Urothelium cell line (cell line): ENCODE results near the gene CHADL.
"Not testable (repeated sequence)": the region's sequence is repeated elsewhere in the genome, so short reads cannot be mapped to it uniquely, and the experiment has no call there.

ENCODE experiments used
- DNase-seq: peaks from one replicate; pipeline ENCODE4 v3.0.0; 2011; ENCODE audit warnings: low spot score, mixed read lengths
- FAIRE-seq: peaks from 2 replicates; lab custom pipeline; 2011; peaks lifted over from hg19 to GRCh38; lab: Jason Lieb, UNC

Gene CHADL, protein sequence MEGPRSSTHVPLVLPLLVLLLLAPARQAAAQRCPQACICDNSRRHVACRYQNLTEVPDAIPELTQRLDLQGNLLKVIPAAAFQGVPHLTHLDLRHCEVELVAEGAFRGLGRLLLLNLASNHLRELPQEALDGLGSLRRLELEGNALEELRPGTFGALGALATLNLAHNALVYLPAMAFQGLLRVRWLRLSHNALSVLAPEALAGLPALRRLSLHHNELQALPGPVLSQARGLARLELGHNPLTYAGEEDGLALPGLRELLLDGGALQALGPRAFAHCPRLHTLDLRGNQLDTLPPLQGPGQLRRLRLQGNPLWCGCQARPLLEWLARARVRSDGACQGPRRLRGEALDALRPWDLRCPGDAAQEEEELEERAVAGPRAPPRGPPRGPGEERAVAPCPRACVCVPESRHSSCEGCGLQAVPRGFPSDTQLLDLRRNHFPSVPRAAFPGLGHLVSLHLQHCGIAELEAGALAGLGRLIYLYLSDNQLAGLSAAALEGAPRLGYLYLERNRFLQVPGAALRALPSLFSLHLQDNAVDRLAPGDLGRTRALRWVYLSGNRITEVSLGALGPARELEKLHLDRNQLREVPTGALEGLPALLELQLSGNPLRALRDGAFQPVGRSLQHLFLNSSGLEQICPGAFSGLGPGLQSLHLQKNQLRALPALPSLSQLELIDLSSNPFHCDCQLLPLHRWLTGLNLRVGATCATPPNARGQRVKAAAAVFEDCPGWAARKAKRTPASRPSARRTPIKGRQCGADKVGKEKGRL

DNA sequence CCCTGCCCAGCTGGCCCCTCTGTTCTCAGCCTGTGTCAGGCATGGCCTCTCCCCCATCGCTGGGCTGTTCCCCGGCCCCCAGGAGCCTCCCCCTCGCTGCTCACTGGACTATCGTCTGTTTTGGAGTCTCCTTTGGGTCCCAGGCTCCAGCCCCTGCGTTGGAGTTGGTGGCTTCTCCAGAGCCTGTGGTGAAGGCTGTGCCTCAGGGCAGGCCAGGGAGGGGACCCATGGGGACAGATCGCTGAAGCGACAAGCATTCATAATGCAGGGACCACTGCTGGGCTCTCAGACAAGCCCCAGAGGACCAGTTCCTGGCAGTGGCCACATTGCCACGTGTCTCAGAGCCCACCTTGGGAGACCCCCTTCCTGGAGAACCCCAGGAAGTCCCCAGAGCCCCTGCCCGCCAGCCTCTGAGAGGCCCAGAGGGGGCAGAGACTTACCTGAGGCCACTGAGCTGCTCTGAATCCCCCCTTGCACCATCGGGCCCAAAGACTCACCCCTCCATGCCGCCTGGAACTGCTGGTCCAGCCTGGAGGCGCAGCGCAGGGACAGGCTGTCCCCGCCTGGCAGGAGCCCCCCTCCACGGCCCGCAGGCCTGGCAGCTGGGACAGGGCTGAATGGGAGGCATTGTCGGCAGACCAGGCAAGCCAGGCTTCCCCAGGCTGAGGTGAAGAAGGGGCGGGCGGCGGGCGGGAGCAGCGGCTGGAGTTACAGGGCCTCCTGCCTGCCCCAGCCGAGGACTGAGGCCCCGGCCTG, at the start of gene CHADL:
CHADL (minus strand) TSS at position 555 of the 756 bp plus-strand sequence; CDS start at position 505, 50 bp downstream.
- FAIRE-seq (no peak), DNase-seq (no peak)

DNA sequence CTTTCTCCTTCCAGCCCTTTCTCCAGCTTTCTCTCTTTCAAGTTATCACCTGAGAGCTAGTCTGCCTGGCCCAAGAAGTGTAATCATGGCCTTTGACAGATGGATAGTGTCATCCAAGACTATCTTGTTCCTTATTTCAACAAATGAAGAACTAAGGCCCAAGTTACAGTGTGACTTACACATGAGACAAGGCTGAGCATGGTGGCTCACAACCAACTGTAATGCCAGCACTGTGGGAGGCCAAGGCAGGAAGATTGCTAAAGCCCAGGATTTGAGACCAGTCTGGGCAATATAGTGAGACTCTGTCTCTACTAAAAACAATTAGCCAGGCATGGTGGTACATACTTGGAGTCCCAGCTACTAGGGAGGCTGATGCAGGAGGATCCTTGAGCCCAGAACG, 48.9 kb upstream of the CHADL start:
- FAIRE-seq (peak; percentile 5), DNase-seq (no peak)

DNA sequence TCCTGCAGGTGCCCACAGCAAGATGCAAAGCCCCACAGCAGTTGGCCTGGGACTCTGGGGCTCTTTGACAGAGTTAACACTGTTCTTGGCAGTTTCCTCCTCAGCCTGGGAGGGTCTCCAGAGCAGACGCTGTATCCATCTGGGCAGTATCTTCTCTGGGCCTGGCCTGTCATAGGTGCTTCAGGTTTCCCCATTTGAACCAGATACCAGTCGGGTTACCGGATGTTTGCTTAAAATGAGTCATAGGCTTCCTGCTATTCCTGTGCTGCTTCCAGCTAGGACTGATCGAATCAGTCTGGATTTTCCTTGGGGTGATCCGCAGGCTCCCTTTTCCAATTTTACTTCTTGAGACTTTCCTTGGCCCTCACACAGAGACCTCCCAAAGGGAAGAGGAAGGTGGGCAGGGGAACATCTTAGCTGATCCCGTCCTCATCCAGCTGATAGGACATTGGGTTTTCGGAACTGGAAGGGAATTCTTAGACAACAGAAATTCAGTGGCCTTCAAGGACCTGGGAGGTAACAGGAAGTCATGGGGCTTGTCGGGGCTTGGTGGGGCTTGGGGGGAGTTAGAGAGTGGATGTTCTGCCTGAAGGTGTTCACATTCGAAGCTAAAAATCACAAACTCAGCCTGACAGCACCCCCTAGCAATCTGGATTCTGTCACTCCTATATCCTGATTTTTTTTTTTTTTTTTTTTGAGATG, 47.7 kb upstream of the CHADL start:
- FAIRE-seq (no peak), DNase-seq (peak; percentile 74)

DNA sequence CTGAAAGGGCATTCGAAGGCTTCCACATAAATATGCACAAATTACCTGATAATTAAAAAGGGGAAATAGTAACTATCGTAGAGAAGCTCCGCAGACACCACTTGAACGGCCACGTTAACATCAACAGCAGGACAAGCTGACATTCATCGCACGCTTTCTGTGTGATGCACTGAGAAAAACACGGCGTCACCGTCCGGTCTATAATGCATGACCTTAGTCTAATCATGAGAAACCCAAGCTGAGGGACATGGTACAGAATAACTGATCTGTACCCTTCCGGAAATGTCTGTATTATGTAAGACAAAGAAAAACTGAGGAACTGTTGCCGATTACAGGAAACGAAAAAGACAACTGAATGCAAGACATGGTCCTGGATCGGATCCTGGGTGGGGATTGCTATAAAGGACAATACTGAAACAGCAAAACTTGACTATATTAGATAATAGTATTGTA, 45.9 kb upstream of the CHADL start:
- DNase-seq (no peak), FAIRE-seq (no peak)

DNA sequence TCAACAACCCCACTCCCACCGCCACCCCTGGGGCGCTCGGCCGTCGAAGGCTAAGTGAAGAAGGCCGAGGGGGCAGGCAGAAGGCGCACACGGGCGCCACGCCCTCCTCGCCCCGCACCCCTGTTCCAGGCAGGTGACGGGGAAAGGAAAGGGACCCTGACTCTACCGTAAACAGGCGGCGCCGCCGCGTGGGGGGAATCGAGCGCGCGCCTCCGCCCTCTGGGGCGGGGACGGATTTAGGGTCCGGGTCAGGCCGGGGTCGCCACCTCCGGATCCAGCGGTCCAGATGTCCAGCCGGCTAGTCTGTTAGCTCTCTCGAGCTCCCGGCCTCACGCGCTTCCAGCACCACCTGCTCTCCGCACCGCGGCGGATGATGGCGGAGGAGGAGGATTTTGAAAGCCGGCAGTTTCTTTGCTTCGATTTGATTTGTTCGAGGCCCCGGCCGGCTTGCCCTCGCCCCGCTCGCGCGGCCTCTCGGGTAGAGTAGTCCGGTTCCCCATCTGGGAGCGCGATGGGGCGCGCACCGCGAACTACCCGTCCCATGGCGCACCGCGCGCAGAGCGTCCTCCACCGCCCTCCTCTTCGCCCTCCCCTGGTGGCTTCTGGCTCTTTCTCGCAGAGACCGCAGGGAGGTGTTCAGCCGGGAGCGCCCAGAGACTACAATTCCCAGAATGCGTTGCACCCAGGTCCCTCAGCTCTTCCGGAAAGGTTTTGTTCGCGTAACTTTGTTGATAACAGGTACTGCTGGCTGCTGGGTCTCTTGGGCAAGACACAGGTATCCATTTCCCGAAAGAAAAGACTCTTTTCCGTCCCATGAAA, 45.3 kb upstream of the CHADL start, which contains the start of gene RANGAP1:
RANGAP1 (minus strand) TSS at position 368 of the 819 bp plus-strand sequence. CDS start 5,143 bp downstream, outside the sequence.
- peak; percentile 52 for FAIRE-seq
- DNase-seq: peak; percentile 98

DNA sequence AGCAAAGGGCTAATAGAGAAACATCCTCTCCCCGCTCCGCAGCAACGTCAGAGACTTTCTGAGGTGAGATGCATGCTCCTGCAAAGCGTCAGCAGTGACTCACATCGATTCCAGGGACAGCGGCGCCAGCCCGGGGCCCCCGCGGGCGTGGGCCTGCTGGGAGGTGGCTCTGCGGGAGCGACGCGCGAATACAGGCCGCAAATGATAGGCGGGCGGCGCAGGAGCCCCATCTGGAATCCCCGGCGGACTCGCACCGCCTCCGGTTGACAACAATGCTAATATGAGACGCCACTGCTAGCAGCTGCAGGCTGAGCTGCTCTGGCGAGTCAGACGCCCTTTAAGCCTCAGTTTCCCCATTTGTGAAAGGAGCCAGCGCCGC, 44.7 kb upstream of the CHADL start:
- FAIRE-seq (no peak), DNase-seq (peak; percentile 81)

DNA sequence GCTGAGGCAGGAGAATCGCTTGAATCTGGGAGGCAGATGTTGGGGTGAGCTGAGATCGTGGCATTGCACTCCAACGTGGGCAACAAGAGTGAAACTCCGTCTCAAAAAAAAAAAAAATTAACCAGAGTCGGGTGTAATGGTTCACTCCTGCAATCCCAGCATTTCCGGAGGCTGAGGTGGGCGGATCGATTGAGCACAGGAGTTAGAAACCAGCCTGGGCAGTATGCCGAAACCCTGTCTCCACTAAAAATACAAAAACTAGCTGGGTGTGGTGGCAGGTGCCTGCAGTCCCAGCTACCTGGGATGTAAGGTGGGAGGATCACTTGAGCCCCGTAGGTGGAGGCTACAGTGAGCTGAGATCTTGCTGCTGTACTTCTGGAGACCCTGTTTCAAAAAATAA, 43.7 kb upstream of the CHADL start:
- DNase-seq: no peak
- FAIRE-seq: no peak

DNA sequence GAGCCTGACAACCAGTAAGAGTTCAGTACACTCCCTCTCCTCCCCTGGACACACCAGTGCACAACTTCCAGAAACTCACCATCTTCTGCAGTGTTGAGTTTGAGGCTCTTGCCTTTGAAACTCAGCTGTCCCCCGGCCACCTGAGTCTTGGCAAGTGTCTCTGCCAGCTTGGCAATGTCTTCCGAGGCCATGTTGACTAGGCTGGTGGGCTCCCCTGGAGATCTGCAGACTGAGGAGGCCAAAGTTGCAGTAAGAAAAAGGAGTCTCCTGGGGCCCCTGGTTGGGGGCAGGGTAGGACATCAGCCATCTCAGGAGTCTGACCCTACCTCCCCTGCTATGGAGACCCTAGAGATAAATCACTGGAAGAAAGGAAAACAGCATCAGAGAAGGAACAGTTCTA, 40.1 kb upstream of the CHADL start:
- no peak for FAIRE-seq
- no peak for DNase-seq

DNA sequence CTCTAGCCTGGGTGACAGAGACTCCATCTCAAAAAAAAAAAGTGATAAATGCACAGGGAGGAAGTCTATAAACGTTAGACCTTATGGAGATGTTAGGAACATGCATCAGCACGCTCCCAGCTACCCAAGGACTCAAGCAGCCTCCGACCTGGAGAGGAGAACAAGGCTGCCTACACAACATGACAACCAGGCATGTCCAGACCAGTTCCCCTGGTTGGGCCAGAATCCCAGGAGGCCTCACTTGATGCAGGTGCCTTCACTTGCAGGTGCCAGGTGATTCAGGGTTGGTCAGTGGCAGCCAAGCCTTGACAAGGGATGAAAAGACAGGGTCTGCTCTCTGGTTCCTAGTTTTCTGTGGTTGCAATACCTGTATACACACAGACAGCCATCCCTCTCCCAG, 39.3 kb upstream of the CHADL start:
- FAIRE-seq: no peak

DNA sequence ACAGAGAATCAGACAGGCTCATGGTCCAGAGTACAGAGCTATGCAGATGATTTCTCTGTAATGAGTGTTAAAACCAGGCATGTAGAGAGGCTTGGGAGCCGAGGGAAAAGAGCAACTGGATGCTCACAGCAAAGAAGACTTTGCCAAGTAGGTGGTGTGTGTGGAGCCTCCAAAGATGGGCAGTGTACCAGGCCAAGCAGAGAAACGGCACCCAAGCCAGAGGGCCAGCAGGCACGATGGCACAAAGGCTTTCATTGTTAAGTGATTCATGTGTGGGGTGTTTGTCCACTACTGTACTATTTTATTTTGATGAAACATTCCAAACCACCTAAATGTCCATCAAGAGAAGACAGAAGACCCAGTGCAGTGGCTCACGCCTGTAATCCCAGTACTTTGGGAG, 34.1 kb upstream of the CHADL start:
- DNase-seq (no peak), FAIRE-seq (no peak)

More for the DNA sequence above, 39.3 kb upstream of the CHADL start:
- no peak for DNase-seq

DNA sequence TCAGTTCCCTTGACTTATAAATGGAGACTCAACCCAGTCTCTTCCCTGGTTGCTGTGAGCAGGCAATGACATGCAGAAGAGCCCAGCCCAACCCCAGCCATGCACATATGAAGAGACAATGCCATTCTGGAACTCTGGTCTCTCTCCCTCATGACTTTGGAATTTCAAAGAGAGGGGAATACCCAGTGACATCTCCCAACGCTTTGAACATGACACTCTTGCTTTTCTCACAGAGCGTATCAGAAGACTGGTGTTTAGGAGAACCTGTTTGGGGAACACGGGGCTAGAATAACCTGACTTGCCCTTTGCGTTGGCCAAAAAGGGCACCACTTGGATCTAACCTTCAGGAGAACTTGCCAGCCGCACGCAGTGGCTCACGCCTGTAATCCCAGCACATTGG, 32.4 kb upstream of the CHADL start:
- FAIRE-seq: no peak
- DNase-seq: no peak

DNA sequence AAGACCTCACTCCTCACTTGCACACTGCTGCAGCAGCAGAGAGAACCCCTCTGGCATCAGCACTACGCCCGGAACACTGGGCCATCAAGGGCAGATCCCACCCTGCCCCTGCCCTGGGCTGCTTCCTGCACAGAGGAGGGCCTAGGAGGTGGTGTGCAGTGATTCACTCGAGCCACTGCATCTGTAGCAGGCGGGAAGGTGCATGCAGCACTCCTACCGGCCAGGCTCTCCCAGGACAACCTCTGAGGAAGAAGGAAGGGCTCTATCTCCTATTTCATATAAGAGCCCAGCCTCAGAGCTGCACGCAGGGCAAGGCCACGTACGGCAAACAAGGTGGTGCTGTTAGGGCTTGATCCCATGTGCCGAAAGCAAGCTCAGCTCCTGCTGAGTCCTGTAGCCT, 31.1 kb upstream of the CHADL start:
- DNase-seq: no peak
- no peak for FAIRE-seq

DNA sequence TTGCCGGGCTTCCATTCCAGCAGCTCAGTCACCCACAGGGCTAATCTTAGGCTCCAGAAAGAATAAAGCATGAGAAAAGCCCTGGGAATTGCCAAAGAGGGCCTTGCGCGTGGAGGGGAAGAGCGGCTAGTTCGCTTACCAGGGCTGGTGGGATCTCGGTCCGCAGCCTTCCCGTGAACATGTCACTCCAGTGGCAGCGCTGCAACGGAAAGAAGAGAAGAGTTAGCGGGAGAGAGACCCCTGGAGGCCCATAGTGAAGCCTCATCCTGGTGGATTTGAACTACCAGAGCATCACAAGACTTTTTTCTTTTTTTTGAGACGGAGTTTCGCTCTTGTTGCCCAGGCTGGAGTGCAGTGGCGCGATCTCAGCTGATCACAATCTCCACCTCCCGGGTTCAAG, 27.2 kb upstream of the CHADL start:
- FAIRE-seq: no peak

DNA sequence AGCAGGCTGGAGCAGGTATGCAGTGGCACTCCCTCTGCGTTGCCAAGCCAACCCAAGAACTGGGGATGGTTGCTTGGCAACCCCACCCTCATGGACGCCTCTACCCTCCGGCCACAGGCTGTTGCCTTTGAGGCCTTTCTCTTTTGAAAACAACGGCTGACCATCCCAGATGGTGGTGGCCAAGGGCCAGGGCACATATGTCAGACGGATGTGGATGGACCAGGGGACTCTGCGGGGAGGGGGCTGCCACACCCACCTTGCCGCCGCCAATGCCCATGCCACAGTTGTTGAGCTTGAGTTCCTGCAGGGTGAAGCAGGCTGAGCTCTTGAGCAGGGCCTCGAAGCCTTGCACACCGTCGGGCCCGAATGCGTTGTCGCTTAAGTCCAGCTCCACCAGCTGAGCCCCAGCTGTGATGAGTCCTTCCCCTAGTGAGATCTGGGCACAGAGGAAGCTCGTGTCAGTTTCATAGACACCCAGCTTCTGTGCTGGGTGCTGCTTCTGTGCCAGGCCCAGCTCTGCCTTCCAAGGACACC, 23.7 kb upstream of the CHADL start:
- FAIRE-seq (no peak), DNase-seq (no peak)

More for the DNA sequence above, 27.2 kb upstream of the CHADL start:
- no peak for DNase-seq

DNA sequence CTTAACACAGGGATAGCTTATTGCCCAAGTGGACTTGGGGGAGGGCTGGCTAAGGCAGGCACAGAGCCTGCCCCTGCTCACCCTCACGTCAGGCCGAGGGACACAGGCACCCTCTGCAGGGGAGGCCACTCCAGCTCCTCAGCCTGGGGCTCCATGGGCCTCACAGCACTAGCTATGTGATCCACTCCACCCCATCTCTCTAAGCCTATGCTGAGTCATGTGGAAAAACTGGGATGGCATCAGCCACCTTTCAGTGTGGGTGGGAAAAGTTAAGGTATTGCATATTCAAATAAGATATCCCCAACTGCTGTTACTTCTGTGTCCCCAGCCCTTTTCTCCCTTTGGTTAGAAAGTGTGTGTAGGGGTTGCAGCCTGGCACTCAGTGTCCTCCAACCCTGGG, 23.0 kb upstream of the CHADL start:
- DNase-seq (no peak), FAIRE-seq (no peak)

DNA sequence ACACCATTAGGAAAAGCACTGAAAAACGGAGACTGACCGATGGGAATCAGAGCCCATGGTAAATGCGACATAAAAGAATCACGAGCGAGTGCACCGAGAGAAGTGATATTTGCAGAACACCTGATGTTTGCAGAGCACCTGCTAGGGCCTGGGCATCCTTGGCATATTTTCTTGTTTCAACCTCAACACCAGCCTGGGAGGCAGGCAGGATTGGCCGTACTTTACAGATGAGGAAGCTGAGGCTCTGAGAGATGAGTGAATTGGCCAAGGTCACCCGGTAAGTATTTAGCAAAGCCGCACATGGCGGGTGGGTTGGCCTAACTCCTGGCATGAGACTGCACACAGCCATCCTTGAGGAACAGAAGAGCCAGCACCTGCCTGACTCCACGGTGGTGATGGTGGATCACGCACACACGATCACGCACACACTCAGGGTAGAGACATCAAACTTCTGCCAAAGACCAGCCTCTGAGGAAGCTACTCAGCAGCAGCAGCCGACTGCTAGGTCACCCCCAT, 21.6 kb upstream of the CHADL start:
- FAIRE-seq: no peak

DNA sequence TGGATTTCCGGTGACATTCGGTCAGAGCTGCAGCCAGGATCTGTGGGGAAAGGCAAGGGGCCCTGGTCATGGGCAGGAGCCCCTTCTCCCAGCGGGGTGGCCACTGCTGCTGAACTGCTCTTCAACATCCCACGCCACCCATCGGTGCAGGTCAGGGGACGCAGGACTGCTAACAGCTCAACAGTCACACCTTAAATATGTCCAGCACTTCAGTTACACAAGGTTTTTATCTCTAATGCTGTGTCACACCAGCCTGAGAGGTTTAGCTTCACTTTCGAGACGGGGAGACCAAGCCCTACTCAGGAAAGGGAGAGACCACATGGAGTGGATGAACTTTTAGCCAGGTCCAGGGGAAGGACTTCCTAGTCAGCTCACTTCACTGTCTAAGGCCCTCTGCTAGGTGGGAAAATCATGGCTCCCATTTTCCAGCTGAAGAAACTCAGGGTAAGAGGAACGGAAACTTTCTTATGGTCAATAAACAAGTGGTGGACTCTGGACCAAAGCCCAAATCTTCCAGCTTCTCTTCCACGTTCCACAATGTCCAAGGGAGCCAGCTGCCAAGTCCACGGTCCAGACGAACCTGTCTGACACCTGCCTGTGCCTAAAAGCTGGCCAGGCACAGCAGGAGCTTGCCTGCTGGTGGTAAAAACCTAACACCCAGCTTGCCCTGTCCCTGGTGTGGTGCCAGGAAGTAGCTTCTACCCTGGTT, 21.0 kb upstream of the CHADL start:
- FAIRE-seq (no peak), DNase-seq (no peak)

More for the DNA sequence above, 21.6 kb upstream of the CHADL start:
- DNase-seq: no peak

DNA sequence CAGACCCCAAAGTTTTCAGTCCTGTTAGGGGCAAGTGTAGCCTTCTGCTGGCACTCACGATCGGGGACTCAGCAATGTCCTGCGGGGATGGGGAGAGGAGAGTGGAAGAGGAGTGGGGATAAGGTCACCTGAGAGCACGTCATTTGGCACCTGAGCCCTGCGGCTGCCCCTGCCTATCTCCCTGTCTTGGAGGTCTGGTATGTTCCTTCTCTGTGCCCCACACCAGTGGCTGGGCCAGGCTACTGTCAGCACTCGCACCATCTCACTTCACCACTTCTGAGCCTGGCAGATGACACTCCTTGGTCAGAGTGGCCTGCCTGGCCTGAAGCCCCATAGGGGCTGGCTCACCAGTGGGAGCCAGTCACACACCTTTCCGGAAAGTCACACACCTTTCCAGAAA, 20.1 kb upstream of the CHADL start:
- DNase-seq (no peak), FAIRE-seq (no peak)

DNA sequence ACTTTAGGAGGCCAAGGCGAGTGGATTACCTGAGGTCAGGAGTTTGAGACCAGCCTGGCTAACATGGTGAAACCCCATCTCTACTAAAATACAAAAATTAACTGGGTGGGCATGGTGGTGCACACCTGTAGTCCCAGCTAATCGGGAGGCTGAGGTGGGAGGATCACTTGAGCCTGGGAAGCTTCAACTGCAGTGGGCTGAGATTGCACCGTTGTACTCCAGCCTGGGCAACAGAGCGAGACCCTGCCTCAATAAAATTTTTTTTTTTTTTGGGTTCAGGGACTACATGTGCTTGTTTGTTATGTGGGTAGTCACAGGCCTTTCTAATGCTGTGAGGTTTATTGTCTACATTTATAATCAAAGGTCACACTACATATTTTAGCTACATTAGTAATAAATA, 19.0 kb upstream of the CHADL start:
- not testable (repeated sequence) for FAIRE-seq

More for the DNA sequence above, 19.0 kb upstream of the CHADL start:
- DNase-seq: not testable (repeated sequence)
